Spleen (tissue), 11 donors: ENCODE results near the gene PIMREG. TPM values are rescaled to one million over a fixed set of nuclear protein-coding genes. Genes with fewer than 3 reads are reported as not detected.
A peak's percentile ranks its signal among the peaks of the same experiment; 100 is the strongest.

Experiments
- DNase-seq: peaks from one replicate; pipeline ENCODE4 v3.0.0-alpha.2; 2020
- H3K27ac ChIP-seq, 8 donors: fragments of 200-600 bp; sonication (generic) in 7 of 8; 1 replicate in 4 of 8; 2 replicates in 4 of 8; pipeline versions ENCODE4 v1.5.0 to v1.8.0; 2016 to 2021; ENCODE audit warnings: inconsistent platforms in 4 of 8, mild to moderate bottlenecking in 4 of 8, moderate library complexity in 1 of 8
- H3K27me3 ChIP-seq, 7 donors: fragments of 200-600 bp; sonication (generic) in 6 of 7; replicated peaks in 1 of 7; 1 replicate in 4 of 7; 2 replicates in 3 of 7; pipeline versions ENCODE4 v1.5.0 to v1.8.0; 2016 to 2021; ENCODE audit warnings: inconsistent platforms in 3 of 7, mild to moderate bottlenecking in 1 of 7
- H3K36me3 ChIP-seq, 6 donors: fragments of 200-600 bp; sonication (generic) in 5 of 6; 1 replicate in 4 of 6; 2 replicates in 2 of 6; pipeline versions ENCODE4 v1.5.0 to v1.8.0; 2016 to 2021; ENCODE audit warnings: inconsistent platforms in 2 of 6
- H3K4me1 ChIP-seq, 6 donors: fragments of 200-600 bp; sonication (generic) in 5 of 6; 1 replicate in 3 of 6; 2 replicates in 3 of 6; pipeline versions ENCODE4 v1.5.0 to v1.8.0; 2016 to 2021; ENCODE audit warnings: inconsistent platforms in 3 of 6
- H3K4me3 ChIP-seq, 8 donors: fragments of 200-600 bp; sonication (generic) in 7 of 8; 1 replicate in 4 of 8; 2 replicates in 4 of 8; pipeline versions ENCODE4 v1.5.0 to v1.8.0; 2016 to 2021; ENCODE audit warnings: inconsistent platforms in 4 of 8, mild to moderate bottlenecking in 4 of 8, moderate library complexity in 2 of 8
- H3K9me3 ChIP-seq, 8 donors: fragments of 200-600 bp; sonication (generic) in 7 of 8; 1 replicate in 4 of 8; 2 replicates in 4 of 8; pipeline versions ENCODE4 v1.5.0 to v1.8.0; 2016 to 2021; ENCODE audit warnings: inconsistent platforms in 4 of 8
- CTCF ChIP-seq, 11 experiments: fragments of 200-600 bp in 7 of 11; fragments of 450-650 bp in 4 of 11; sonication (generic) in 4 of 11; IDR thresholded peaks in 8 of 11; conservative IDR thresholded peaks in 3 of 11; 1 replicate in 7 of 11; 2 replicates in 4 of 11; pipeline versions ENCODE4 v1.4.0 to v1.8.0; 2016 to 2021; ENCODE audit warnings: antibody characterized with exemption in 11 of 11, inconsistent platforms in 4 of 11, mild to moderate bottlenecking in 1 of 11
- POLR2A ChIP-seq, 3 donors: fragments of 450-650 bp; IDR thresholded peaks; one replicate each; pipeline ENCODE4 v1.5.1; 2017; ENCODE audit warnings: antibody characterized with exemption in 3 of 3, mild to moderate bottlenecking in 1 of 3
- POLR2AphosphoS5 ChIP-seq, 3 donors: sonication (generic); formaldehyde crosslinking; IDR thresholded peaks; one replicate each; pipeline ENCODE4 v1.5.1; 2017; ENCODE audit warnings: antibody characterized with exemption in 3 of 3
- WGBS, 5 donors: extraction: QIAGEN DNeasy Blood & Tissue Kit in 3 of 5; methylation state at CpG; one replicate each; pipeline versions ENCODE4 v1.1.5 to v1.1.7; 2013 to 2018; 5-methylcytosine and 5-hydroxymethylcytosine counted together
- intact Hi-C: fragments of 100-400 bp; cut with DNase I; formaldehyde crosslinking; loops from one replicate; pipeline ENCODE4 v1.15.0; 2023; ENCODE audit warnings: low total_unique reads
- polyA plus RNA-seq, 3 donors: library from polyadenylated mRNA; stranded (reverse); fragments of 200-250 nt; gene quantifications; one replicate each; pipeline ENCODE4 v1.2.1, GENCODE V29; 2013
- total RNA-seq, 7 donors: library from RNA; depleted of rRNA in 3 of 7; stranded (reverse); fragments of >200 nt in 3 of 7; fragmentation: NEBNext Ultra II Directional in 4 of 7; extraction: Animal tissue kit (Norgen Biotek cat#: 25700) in 4 of 7; gene quantifications; one replicate each; pipeline versions ENCODE4 v1.1.0 to v1.2.1, GENCODE V29; 2016 to 2021
- donor health status: healthy with polysubstance abuse.
- donor health status: DM: no; HTN: no; CAD: no; lungs with moderate emphysema.
- donor health status: DM: no; HTN: no; CAD: no.
- donor health status: Bipolar disorder and iron deficiency.
- donor health status: healthy.
- donor health status: DM: no; HTN: no; CAD: no.
- donor health status: DM: yes; HTN: yes; CAD: no.

Gene PIMREG
- total and polyA plus RNA-seq, 10 donors = 1.3 to 11.6 (median 3.8) TPM

- 28 to 43% (median 32%) methylated on average over 13 of the region's 13 CpGs for WGBS, 5 donors
These were observed 24.0 kb upstream of the PIMREG start for GRCh38 chr17:6420173-6420641.

GRCh38 chr17:6421700-6422604 lies 22.3 kb upstream of the PIMREG start:
- H3K27me3 ChIP-seq = peaks cover 0 to 23% (median 0%) of the 10 kb centered on the region in 7 donors
- no peak overlapping the region for H3K27ac ChIP-seq
- H3K9me3 ChIP-seq = no peaks in the 10 kb centered on the region
- peaks cover 0 to 15% (median 11%) of the 10 kb centered on the region in 6 donors for H3K4me1 ChIP-seq
- 13 to 56% (median 27%) methylated on average over 6 to 13 of the region's 13 CpGs for WGBS, 5 donors
- H3K36me3 ChIP-seq = no peaks in the 10 kb centered on the region
- intact Hi-C loops = loop anchor here (5.0 kb wide), 1 partner anchor 835 kb away; no protein-coding TSS in a partner anchor
- peak; percentile 92 for DNase-seq
- H3K4me3 ChIP-seq = no peak overlapping the region
- TF ChIP-seq POLR2AphosphoS5 (IDR thresholded peaks at IDR 0.05) (peak; percentile 17 to 64 (median 56)), CTCF (IDR thresholded peaks at IDR 0.05 in 8 of 11, conservative IDR thresholded peaks at IDR 0.05 in 3 of 11) (peak; percentile 59 to 89 (median 81)), POLR2A (IDR thresholded peaks at IDR 0.05) (no peak)

More at GRCh38 chr17:6420173-6420641, 24.0 kb upstream of the PIMREG start:
- TF ChIP-seq CTCF (IDR thresholded peaks at IDR 0.05 in 8 of 11, conservative IDR thresholded peaks at IDR 0.05 in 3 of 11) = peak in 6 of 11 experiments; percentile 7 to 36 (median 23)
- no peak for TF ChIP-seq POLR2A (IDR thresholded peaks at IDR 0.05)
- Histone ChIP-seq H3K4me1 (peaks cover 0 to 10% (median 7%) of the 10 kb centered on the region in 6 donors), H3K27me3 (peaks cover 0 to 18% (median 0%) of the 10 kb centered on the region in 7 donors), H3K4me3 (no peak overlapping the region), H3K9me3 (no peaks in the 10 kb centered on the region), H3K27ac (no peak overlapping the region), H3K36me3 (no peaks in the 10 kb centered on the region)
- intact Hi-C loops = loop anchor here (5.0 kb wide), 1 partner anchor 833 kb away; no protein-coding TSS in a partner anchor
- DNase-seq = no peak

GRCh38 chr17:6422654-6423241 lies 21.5 kb upstream of the PIMREG start:
- H3K27me3 ChIP-seq = peaks cover 0 to 23% (median 0%) of the 10 kb centered on the region in 7 donors
- no peaks in the 10 kb centered on the region for H3K9me3 ChIP-seq
- WGBS, 5 donors = 69 to 78% (median 72%) methylated on average over 13 of the region's 13 CpGs
- intact Hi-C loops = loop anchor here (5.0 kb wide), 1 partner anchor 835 kb away; no protein-coding TSS in a partner anchor
- DNase-seq = no peak
- TF ChIP-seq POLR2A (IDR thresholded peaks at IDR 0.05) = no peak
- no peak for TF ChIP-seq CTCF (IDR thresholded peaks at IDR 0.05 in 8 of 11, conservative IDR thresholded peaks at IDR 0.05 in 3 of 11)
- no peak for TF ChIP-seq POLR2AphosphoS5 (IDR thresholded peaks at IDR 0.05)
- H3K27ac ChIP-seq = no peak overlapping the region
- H3K4me1 ChIP-seq = peaks cover 0 to 23% (median 19%) of the 10 kb centered on the region in 6 donors
- H3K36me3 ChIP-seq = no peaks in the 10 kb centered on the region
- no peak overlapping the region for H3K4me3 ChIP-seq
